T-helper 1 cell treated with Interleukin-12 subunit alpha and Interleukin-12 subunit beta and Interleukin-4 antibody, amounts not matched to agents 30 ng/mL and 1 ng/mL, for 36 hours (primary cell): ENCODE results near the gene EIPR1. TPM values are rescaled to one million over a fixed set of nuclear protein-coding genes. Genes with fewer than 3 reads are reported as not detected.

Source experiments
- intact Hi-C: fragments of 100-400 bp; cut with micrococcal nuclease; formaldehyde crosslinking; loops from one replicate; pipeline ENCODE4 v1.15.1; 2024
- total RNA-seq: library from RNA; stranded (reverse); gene quantifications from 2 replicates; pipeline ENCODE4 v1.2.3, GENCODE V29; 2022

EIPR1 gene
- total RNA-seq, 1 donor from 2014 or later, result 50.1 TPM

DNA sequence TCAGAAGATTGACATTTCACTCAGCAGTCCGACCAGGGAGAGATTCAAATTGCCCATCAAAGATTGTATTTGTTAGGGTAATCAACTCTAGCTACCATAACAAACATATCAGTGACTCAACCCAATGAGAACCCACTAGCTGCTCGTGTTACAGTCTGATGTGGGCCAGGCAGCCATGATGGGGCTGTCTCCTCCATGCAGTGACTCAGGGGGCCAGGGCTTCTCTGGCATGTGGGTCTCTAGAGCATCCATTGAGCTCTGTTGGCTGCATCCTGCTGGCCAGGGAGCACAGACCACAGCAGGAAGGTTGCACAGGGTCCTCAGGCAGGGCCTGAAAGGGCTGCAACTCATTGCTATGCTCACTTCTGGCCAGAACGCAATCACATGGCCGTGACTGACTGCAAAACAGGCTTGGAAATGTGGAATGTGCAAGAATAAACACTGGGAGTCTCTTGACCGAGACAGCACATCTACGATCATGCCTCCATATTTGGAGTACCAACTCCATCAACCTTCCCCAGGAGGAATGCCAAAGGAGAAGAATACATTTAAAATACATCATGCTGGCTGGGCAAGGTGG, 216.8 kb downstream of the EIPR1 start:
- intact Hi-C loops, result no loop called here

DNA sequence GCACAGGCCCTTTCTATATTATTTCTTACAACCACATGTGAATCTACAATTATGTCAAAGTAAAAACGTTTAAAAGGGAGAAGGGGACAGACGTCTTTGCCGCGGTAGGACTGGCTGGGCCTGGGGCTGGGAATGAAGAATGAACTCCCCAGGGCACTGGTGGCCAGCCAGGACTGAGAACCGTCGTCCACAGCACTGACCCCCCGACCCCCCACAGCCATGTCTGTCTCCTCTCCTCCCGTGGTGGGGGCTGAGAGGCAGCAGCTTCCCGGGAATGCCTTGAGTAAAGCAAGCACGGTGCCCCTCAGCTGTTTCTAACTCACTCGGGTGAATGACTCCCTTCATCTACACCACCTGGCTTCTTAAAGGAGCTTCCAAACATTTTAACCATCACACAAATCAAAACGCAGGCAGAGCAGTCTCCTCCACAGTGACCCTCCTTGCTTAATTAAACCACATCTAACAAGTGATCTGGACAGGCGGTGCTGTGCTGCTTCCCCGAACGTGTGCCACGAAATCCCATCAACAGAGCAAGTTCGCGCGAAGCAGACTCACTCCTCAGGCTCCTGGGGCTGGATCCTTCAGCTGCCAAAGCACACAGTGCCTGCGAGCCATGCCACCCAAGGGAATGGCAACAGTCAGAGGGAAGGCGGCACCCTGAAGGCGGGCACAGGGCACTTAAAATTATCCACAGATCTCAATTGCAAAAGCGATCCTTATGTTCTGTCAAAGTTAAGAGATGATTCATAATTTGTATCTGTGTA, 217.7 kb downstream of the EIPR1 start:
- intact Hi-C loops, result no loop called here

DNA sequence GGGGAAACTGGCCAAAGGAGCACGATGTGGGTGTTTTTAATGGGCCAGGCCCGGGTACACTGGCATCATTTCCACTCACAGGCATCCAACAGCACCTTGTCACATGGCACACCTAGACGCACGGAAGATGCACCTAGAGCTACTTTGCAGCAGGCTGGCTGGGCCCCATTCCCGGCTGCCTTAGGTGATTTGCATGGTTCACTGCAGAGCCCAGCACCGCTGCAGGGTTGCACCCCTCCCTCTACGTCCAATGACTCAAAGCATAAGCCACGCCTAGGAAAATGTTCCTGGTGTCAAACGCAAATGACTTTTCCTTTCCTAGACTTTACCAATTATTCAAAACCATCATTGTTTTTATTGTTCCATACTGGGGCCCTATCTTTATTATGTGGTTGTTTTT, 222.9 kb downstream of the EIPR1 start:
- intact Hi-C loops, result no loop called here

DNA sequence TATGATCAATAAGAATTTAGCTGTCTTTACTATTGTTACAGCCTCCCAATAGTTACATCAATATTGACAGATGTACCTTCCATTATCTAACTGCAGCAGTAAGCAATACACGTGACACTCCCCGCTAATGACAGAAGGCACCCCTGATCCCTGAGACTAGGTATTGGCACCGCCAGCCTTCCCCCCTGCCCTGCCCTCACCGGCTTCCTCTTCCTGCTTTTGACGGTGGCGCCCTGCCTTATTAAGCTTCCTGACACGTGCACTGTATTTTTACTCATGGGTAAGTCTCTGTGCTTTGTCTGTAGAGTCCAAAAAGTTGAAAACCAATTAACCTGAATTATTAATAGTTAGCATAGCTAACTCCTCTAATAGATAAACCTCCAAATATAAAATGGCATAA, 223.5 kb downstream of the EIPR1 start:
- intact Hi-C loops, result no loop called here

DNA sequence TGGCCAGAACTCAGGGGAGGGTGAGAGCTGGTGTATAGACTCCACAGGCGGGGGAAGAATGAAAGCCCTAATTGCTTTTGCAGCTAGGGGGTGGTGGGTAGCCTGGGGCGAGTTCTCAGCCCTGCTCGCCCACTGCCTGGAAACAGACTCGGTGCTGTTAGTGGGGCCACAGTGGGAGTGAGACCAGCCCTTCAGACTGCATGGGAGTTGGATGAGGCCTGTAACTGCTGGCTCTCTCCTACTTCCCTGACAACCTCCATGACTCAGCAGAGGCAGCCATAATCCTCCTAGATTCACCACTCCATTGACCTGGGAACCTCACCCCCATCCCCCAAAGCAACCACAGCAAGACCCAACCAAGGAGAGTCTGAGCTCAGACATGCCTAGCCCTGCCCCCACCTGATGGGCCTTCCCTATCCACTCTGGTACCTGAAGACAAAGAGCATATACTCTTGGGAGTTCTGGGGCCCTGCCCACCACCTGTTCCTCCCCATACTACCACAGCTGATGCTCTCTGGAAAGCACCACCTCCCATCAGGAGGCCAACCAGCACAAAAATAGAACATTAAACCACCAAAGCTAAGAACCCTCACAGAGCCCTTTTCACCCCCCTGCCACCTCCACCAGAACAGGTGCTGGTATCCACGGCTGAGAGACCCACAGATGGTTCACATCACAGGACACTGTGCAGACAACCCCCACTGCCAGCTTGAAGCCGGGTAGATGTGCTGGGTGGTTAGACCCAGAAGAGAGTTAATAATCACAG, 226.3 kb downstream of the EIPR1 start:
- intact Hi-C loops, result no loop called here

DNA sequence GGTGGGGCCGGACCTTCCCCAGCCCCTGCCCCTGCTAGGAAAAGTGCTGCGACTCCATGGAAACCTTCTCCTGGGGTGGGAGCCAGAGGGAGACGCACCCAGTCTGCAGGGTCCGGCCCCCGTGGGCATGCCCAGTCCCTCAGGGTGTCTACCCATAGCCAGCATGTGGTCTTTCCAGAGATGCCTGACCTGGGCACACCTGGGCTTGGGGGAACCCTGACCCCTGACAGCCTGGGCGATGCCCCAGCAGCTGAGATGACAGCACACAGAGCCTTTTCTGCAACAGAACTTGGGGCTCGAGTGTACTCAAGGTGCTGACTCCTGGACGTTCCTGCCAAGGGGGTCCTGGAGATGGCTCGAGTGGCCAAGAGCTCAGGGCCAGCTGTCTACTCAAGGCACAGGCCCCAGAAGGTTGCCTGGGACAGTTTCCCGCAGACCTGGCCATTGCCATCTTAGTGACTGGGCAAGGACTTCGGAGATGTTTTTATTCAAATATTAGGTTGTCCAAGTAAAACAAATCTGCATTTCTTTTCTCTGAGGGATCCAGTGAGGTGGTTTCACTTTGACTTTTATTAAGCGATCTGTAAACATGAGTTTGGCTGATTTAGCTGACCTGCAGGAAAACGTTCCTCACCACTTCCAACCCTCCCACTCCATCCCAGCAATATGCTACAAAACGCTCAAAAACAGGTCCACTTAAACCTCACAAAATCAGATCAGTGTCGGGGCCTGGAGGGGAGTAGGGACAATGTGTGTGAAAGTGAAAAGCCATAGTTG, 228.0 kb downstream of the EIPR1 start:
- intact Hi-C loops, result no loop called here

DNA sequence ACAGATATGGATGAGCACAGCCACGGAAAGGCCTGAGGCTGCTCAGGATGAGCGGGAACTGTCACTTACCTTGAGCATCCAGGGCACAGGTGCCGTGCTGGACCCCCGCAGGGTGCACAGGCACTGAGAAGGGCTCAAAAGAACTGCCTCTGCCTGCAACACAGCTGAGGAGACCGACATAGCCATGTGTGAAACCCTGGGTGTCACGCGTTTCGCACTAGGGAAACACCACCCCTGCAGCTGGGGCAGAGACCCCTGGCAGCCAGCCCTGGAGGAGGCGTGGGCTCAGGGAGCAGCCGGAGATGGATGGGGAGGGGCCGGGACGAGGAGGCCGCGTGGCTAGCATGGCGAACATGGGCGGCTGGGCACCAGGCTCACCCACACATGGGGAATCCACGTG, 228.9 kb downstream of the EIPR1 start:
- intact Hi-C loops, result no loop called here

DNA sequence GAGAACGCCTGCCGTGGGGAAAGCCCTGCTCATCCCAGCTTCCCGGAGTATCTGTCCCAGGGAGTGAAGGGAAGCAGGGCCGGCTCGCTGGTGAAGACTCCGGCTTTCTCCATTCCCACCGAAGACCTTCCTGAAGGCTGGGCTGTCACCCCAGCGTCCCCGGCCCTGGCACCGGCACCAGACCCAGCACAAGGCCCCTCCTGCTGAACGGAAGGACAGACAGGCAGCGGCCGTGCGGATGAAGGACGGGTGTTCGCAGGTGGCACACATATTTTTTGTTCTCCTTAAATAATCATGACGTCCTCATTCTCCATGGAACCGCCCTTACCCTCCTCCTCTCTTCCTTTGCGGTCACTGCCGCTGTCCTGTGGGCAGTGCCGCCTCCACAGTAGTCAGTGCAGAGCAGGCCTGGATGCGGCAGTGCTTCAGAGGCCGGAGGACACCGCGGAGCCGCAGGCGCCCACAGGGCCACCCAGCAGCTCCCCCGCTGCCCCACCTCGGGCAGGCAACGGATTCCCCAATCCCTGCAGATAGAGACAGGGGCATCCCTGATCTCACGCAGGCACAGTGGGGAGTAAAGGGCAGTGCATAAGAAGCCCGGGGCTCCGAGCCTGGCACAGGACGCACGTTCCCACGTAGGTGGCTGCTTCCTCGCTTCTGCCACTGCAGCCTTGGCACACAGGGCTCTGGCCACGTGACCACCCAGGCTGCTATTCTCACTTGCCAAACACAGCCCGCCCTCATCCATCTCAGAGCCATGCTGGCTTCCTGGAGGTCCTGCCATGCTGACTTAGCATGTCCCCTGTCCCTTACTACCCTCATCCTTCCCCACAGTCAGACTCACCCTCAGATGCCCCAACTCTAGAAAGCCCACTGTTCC, 229.7 kb downstream of the EIPR1 start:
- intact Hi-C loops, result no loop called here

DNA sequence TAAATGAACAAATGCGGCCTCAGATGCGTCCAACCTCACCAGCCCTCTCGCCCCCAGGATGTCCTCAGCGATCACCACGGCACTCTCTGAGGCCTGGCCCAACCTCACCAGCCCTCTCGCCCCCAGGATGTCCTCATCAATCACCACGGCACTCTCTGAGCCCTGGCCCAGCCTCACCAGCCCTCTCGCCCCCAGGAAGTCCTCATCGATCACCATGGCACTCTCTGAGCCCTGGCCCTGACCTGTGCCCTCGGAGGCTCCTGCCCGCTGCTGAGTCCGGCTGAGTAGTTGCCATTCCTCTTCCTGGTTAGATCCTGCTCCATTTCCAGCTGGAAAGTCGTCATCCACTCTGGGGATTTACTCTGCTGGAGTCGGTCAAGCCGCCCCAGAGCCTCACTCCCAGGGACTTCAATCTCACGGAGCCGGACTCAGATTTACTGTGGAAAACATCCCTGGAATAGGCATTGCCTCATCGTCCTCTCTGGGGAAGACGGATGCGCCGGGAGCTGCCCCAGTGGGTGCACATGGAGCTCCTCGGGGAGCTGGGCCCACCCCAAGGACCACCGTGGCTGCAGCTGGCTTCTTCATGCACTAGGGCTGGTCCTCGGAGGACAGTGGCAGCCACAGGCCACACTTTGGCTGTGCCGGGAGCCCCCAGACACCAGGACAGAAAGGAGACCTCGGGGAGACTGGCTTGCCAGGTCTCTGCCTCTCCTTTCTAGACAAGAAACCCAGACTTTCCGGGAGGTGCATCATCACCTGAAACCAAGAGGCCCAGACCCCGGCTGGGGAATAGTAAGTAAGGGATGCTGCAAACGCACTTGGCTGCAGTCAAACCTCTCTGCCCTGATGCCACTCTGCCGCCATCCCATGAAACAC, 230.6 kb downstream of the EIPR1 start:
- intact Hi-C loops, result no loop called here

DNA sequence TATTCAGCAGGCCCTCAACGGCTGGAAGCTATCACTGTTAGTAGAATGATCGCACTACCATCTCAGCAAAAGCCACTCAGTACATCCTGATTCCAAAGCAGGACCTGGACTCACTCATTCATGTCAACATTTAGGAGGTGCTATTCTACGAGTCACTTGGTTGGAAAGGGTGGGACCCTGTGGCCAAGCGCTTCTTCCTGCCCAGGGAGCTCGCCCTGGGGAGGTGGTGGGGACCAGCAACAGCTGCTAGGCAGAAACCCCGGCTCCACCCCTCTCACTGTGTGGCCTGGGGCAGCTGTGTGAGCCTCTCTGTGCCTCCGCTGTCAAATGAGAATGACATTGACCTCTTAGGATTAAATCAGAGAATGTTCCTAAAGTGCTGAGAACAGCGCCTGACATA, 231.4 kb downstream of the EIPR1 start:
- intact Hi-C loops, result no loop called here

DNA sequence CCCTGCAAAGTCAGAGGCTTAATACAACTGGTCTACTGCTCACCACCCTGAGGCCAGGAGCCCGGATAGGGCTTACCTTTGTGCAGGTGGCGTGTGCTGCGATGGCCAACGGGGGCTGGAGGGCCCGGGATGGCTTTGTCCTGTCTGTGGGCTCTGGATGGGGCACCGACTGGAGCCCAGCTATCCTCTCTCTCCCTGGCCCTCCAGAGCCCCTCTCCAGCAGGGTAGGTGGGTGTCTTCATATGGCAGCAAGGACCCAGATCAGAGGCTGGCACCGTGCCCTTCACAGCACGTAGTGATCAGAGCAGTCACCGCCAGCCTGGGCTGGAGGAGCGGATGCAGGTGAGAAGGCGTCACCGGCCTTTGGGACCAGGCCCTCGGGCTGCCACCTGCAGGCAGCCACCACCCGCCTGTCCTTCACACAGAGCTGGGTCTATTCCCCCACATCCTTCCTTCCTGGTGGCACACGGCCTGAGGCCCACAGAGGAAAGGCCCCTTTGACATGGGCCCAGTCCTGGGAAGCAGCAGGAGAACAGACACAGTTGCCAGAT, 232.1 kb downstream of the EIPR1 start:
- intact Hi-C loops, result no loop called here

DNA sequence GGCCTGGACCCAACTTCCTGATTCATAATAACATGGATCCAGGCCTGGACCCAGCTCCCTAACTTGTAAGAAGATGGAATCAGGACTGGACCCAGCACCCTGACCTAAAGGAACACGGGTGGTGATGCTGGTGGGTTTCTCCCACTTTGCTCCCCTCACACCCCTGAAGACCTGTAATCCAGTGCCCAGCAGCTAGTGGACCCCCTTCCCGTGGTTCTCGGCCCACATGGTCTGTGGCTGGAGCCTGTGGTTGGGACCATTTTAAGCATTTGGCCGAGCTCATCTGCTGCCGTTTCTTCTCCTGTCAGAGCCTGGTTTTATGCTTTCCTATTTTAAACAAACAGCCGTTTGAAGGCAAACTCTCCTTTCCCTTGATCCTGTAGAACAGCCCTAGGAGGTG, 232.8 kb downstream of the EIPR1 start:
- intact Hi-C loops, result no loop called here

DNA sequence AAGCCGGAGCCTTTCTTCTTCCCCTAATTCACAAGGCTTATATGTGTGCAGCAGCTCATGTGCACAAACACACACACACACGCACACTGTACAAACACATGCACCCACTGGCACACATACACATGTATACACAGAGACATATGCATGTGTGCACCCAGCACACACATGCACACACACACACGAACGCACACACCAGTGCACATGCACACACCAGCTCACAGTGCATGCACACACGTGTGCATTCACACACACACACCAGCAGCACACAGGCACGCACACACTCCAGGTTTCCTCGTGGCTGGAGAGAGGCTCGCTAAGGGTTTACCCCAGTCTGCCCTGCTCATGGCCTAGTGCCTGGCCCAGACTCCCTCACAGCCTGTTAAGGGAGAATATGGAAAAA, 234.0 kb downstream of the EIPR1 start:
- intact Hi-C loops, result no loop called here

DNA sequence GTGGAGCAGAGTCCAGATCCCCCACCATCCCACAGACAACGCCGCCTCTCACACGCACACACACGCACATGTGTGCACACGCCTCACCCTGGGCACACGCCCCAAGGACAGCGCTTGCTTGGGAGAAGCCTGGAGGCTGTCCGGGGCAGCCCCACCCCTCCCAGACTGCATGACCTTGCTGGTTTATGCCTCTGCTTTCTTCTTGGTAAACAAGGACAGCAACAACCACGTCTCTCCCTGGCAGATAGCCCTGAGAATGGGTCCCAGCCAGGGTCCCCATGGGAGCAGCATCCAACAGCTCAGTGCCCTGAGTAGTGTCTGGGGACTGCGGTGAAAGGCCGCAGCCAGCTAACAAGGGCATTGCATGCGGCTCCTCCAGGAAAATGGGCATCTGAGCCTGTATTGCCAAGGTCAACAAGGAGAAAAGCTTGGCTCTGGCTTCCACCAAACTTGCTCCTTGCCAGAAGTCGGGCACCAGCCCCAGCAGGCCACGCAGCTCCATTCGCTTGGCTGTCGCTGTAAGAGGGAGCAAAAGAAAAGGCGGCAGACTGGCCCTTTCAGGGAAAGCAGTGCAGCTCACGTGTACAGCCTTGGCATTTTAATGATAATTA, 234.6 kb downstream of the EIPR1 start:
- intact Hi-C loops, result no loop called here

DNA sequence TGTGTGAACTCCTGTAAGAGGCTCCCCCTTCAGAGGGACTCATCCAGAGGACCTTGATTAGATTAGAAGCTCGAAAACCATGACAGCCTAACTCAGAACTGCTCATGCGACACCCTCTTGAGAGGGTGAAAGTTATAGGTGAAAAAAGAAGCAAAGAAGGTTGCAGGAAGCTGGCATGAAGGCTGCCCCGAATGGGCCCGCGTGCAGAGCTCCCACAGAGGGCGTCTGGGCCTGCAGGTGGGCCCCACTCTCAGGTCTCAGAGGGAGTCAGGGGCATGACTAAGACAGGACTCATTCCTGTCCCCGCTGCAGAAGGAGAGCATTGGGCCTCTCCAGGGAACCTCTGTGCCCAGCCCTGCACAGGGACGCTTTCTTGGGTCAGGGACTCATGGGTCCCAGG, 235.4 kb downstream of the EIPR1 start:
- intact Hi-C loops, result no loop called here

DNA sequence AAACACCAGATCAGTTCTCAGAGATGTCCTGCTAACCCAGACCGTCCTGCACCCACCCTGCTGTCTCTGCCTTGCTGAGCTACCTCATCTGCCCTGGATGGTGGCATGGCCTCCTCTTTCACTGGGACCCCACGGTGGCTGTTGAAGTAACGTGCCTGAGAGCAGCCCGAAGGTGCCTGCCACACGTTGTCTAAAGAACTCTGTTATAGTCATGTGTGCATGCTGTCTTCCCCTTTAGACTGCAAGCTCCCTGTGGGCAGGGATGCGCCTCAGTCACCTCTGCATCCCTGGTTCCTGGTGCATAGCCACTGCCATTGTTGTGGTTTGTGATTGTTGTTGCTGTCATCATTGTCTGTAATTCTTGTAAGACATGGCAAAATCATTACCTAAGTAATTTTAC, 235.9 kb downstream of the EIPR1 start:
- intact Hi-C loops, result no loop called here

DNA sequence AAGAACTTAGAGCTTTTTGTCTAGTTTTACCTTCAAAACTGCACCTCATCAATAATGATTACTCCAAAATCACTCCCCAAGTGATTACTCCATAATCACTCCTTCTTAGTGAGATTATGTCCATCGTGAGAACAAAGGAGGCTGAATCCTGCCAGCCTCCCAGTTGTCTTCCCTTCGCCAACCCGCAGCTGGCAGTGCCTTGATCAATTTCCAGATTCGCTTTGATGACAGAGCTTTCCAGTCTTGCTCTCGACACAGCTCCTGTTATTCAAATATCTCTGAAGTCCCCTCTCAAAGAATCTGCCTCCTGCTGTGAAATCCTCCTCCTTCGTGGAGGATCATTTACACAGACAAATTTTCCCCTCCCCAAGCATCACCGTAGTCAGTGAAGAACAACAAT, 237.7 kb downstream of the EIPR1 start:
- intact Hi-C loops, result no loop called here
